SK-N-SH (cell line): ENCODE results near the gene CHAF1A. TPM values are rescaled to one million over a fixed set of nuclear protein-coding genes. Genes with fewer than 3 reads are reported as not detected.

ENCODE experiments used
- CTCF ChIA-PET: fragments of 300-600, 350-600 bp; formaldehyde crosslinking; extraction: SDS; loops from one replicate; lab custom pipeline; 2021; lab: Yijun Ruan, JAX
- POLR2A ChIA-PET: fragments of 350-600 bp; sonication (Branson Sonifier 250); formaldehyde crosslinking; extraction: SDS; loops from one replicate; lab custom pipeline; 2020; ENCODE audit warnings: antibody characterized with exemption, inconsistent platforms; lab: Yijun Ruan, JAX
- DNase-seq: peaks from one replicate; pipeline ENCODE4 v3.0.0; 2012
- H2AFZ ChIP-seq: fragments of 200-600 bp; sonication (generic); 2 replicates; pipeline ENCODE4 v1.8.1; 2016; ENCODE audit warnings: antibody characterized with exemption, mild to moderate bottlenecking, low read depth
- H3F3A ChIP-seq: fragments of 200-600 bp; sonication (generic); replicated peaks from 2 replicates; pipeline ENCODE3; 2016; ENCODE audit warnings: antibody characterized with exemption, mild to moderate bottlenecking; ENCODE audit not compliant: insufficient read depth
- H3K27ac ChIP-seq, 2 experiments: fragments of 200-500 bp in 1 of 2; fragments of 200-600 bp in 1 of 2; sonication (Bioruptor generic) in 1 of 2; sonication (generic), shearing (Covaris generic) in 1 of 2; 2 replicates each; pipeline versions ENCODE4 v1.5.1 to v1.6.1; 2014 to 2016; ENCODE audit warnings: low read depth in 2 of 2, inconsistent platforms in 1 of 2, low read length in 1 of 2, mild to moderate bottlenecking in 1 of 2, mixed read lengths in 1 of 2
- H3K27me3 ChIP-seq: fragments of 200-600 bp; sonication (generic), shearing (Covaris generic); 2 replicates; pipeline ENCODE4 v1.6.1; 2016; ENCODE audit warnings: mixed run types; ENCODE audit not compliant: insufficient read depth
- H3K36me3 ChIP-seq, 2 experiments: fragments of 200-500 bp in 1 of 2; fragments of 200-600 bp in 1 of 2; sonication (Bioruptor generic) in 1 of 2; sonication (generic) in 1 of 2; replicated peaks in 1 of 2; 2 replicates each; pipeline versions ENCODE3 to v1.5.1; 2014 to 2016; ENCODE audit warnings: low read length in 1 of 2, mild to moderate bottlenecking in 1 of 2; ENCODE audit not compliant: insufficient read depth in 2 of 2, control insufficient read depth in 1 of 2
- H3K4me1 ChIP-seq, 2 experiments: fragments of 200-500 bp in 1 of 2; fragments of 200-600 bp in 1 of 2; sonication (Bioruptor generic) in 1 of 2; sonication (generic), shearing (Covaris generic) in 1 of 2; 2 replicates each; pipeline versions ENCODE4 v1.5.1 to v1.6.1; 2014 to 2016; ENCODE audit warnings: low read depth in 1 of 2, low read length in 1 of 2, mixed run types in 1 of 2; ENCODE audit not compliant: insufficient read depth in 2 of 2, control insufficient read depth in 1 of 2
- H3K4me2 ChIP-seq: fragments of 200-600 bp; sonication (generic), shearing (Covaris generic); 2 replicates; pipeline ENCODE4 v1.6.1; 2017; ENCODE audit warnings: mixed run types
- H3K4me3 ChIP-seq, 2 experiments: fragments of 200-500 bp in 1 of 2; fragments of 200-600 bp in 1 of 2; sonication (Bioruptor generic) in 1 of 2; sonication (generic), shearing (Covaris generic) in 1 of 2; 2 replicates each; pipeline versions ENCODE4 v1.5.1 to v1.8.1; 2014 to 2016; ENCODE audit warnings: low read depth in 2 of 2, inconsistent platforms in 1 of 2, low read length in 1 of 2, mild to moderate bottlenecking in 1 of 2, mixed read lengths in 1 of 2, moderate library complexity in 1 of 2
- H3K79me2 ChIP-seq: fragments of 200-600 bp; sonication (generic); 2 replicates; pipeline ENCODE4 v1.8.1; 2017; ENCODE audit warnings: mild to moderate bottlenecking; ENCODE audit not compliant: insufficient read depth
- H3K9ac ChIP-seq: fragments of 200-600 bp; sonication (generic); 2 replicates; pipeline ENCODE4 v1.6.1; 2017; ENCODE audit warnings: mixed run types
- H3K9me2 ChIP-seq: fragments of 200-600 bp; sonication (generic); 2 replicates; pipeline ENCODE4 v1.6.1; 2017; ENCODE audit warnings: mixed run types
- H3K9me3 ChIP-seq: fragments of 200-600 bp; sonication (generic); 2 replicates; pipeline ENCODE4 v1.6.1; 2017; ENCODE audit warnings: mixed run types, mild to moderate bottlenecking, moderate library complexity
- H4K20me1 ChIP-seq: fragments of 200-600 bp; sonication (generic); 2 replicates; pipeline ENCODE4 v1.6.1; 2017; ENCODE audit warnings: mild to moderate bottlenecking, mixed run types; ENCODE audit not compliant: insufficient read depth
- CHD2 ChIP-seq: fragments of 150-350 bp; IDR thresholded peaks from 2 replicates; pipeline ENCODE4 v1.6.1; 2018; ENCODE audit warnings: low read length; ENCODE audit not compliant: partially characterized antibody
- ELF1 ChIP-seq: IDR thresholded peaks from 2 replicates; pipeline ENCODE4 v1.4.0; 2012
- EP300 ChIP-seq, 2 experiments: IDR thresholded peaks; 2 replicates each; pipeline versions ENCODE4 v1.4.0 to v1.6.1; 2012; ENCODE audit warnings: borderline replicate concordance in 1 of 2, low read depth in 1 of 2, low read length in 1 of 2
- EZH2phosphoT487 ChIP-seq: fragments of 200-600 bp; sonication (generic); IDR thresholded peaks from 2 replicates; pipeline ENCODE4 v1.6.1; 2017; ENCODE audit warnings: low read depth, mixed run types, mild to moderate bottlenecking, antibody characterized with exemption, moderate library complexity, borderline replicate concordance
- FOSL2 ChIP-seq: IDR thresholded peaks from 2 replicates; pipeline ENCODE4 v1.4.0; 2012; ENCODE audit warnings: low read depth, mild to moderate bottlenecking, moderate library complexity, borderline replicate concordance
- FOXM1 ChIP-seq: IDR thresholded peaks from 2 replicates; pipeline ENCODE4 v1.4.0; 2012; ENCODE audit warnings: low read depth, mild to moderate bottlenecking
- GABPA ChIP-seq: IDR thresholded peaks from 2 replicates; pipeline ENCODE4 v1.4.0; 2012; ENCODE audit warnings: low read depth, mild to moderate bottlenecking
- MEF2A ChIP-seq: IDR thresholded peaks from 2 replicates; pipeline ENCODE4 v1.4.0; 2012; ENCODE audit warnings: low read depth, borderline replicate concordance
- MXI1 ChIP-seq: IDR thresholded peaks from 2 replicates; pipeline ENCODE4 v1.6.1; 2012; ENCODE audit warnings: mild to moderate bottlenecking, low read depth, low read length, improper control_type of control experiment
- NFIC ChIP-seq: IDR thresholded peaks from 2 replicates; pipeline ENCODE4 v1.4.0; 2012; ENCODE audit warnings: borderline replicate concordance
- NRF1 ChIP-seq: IDR thresholded peaks from 2 replicates; pipeline ENCODE4 v1.6.1; 2012; ENCODE audit warnings: low read depth, mild to moderate bottlenecking, low read length
- POLR2AphosphoS5 ChIP-seq: IDR thresholded peaks from 2 replicates; pipeline ENCODE4 v1.6.1; 2012; ENCODE audit warnings: low read depth, low read length
- RCOR1 ChIP-seq: fragments of 150-350 bp; IDR thresholded peaks from 2 replicates; pipeline ENCODE4 v1.6.1; 2017; ENCODE audit warnings: antibody characterized with exemption, low read length
- RFX5 ChIP-seq: IDR thresholded peaks from 2 replicates; pipeline ENCODE4 v1.6.1; 2012; ENCODE audit warnings: mild to moderate bottlenecking, improper control_type of control experiment, low read length
- SMC3 ChIP-seq: IDR thresholded peaks from 2 replicates; pipeline ENCODE4 v1.6.1; 2012; ENCODE audit warnings: low read depth, low read length, improper control_type of control experiment
- TAF1 ChIP-seq: IDR thresholded peaks from 2 replicates; pipeline ENCODE4 v1.6.1; 2012; ENCODE audit warnings: low read depth, mild to moderate bottlenecking, low read length, moderate library complexity, borderline replicate concordance
- TCF12 ChIP-seq: IDR thresholded peaks from 2 replicates; pipeline ENCODE4 v1.4.0; 2012
- TEAD4 ChIP-seq: IDR thresholded peaks from 2 replicates; pipeline ENCODE4 v1.4.0; 2012; ENCODE audit warnings: mild to moderate bottlenecking, borderline replicate concordance; ENCODE audit not compliant: insufficient read depth
- WGBS: methylation state at CpG from one replicate; pipeline ENCODE4 v1.1.6; 2017; ENCODE audit warnings: low lambda C conversion rate; 5-methylcytosine and 5-hydroxymethylcytosine counted together
- polyA plus RNA-seq, 3 experiments: library from polyadenylated mRNA; depleted of rRNA; stranded (reverse); fragments of >200 nt; gene quantifications; 2 replicates each; pipeline ENCODE4 v1.2.3, GENCODE V29; 2012
- TF ChIP-seq, protein P1 (sequence below): IDR thresholded peaks from 2 replicates; pipeline ENCODE4; 2012
- TF ChIP-seq, protein P2 (sequence below): IDR thresholded peaks from 2 replicates; pipeline ENCODE4 v1.4.0; 2012; ENCODE audit warnings: low read depth

Gene CHAF1A
- polyA plus RNA-seq, 1 of the 3 experiments (the other 2 are of a cell fraction), result 18.0 TPM

DNA sequence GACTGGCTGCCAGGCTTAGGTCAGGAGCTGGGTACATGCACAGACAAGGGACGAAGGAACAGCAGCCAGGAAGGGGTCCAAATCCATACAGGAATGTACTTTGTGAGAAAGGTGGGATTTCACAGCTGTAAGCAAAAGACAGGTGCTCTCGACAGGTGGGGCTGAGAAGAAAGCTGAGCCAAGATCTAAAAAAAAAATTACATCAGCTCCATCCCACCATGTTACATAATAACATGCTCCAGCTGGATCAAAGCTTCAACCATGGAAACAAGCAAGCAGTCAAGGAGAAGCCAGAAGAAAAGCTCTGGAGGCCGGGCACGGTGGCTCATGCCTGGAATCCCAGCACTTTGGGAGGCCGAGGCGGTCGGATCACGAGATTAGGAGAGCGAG lies 47.2 kb downstream of the CHAF1A start:
- over 99% methylated on average over 9 of the region's 9 CpGs for WGBS
- TF ChIP-seq, protein P1, sequence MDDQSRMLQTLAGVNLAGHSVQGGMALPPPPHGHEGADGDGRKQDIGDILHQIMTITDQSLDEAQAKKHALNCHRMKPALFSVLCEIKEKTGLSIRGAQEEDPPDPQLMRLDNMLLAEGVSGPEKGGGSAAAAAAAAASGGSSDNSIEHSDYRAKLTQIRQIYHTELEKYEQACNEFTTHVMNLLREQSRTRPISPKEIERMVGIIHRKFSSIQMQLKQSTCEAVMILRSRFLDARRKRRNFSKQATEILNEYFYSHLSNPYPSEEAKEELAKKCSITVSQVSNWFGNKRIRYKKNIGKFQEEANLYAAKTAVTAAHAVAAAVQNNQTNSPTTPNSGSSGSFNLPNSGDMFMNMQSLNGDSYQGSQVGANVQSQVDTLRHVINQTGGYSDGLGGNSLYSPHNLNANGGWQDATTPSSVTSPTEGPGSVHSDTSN, result no peak
- TF ChIP-seq, protein P2, sequence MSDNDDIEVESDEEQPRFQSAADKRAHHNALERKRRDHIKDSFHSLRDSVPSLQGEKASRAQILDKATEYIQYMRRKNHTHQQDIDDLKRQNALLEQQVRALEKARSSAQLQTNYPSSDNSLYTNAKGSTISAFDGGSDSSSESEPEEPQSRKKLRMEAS, result no peak
- TF ChIP-seq CHD2 (no peak), GABPA (no peak), TCF12 (no peak), SMC3 (no peak), EZH2phosphoT487 (no peak)

DNA sequence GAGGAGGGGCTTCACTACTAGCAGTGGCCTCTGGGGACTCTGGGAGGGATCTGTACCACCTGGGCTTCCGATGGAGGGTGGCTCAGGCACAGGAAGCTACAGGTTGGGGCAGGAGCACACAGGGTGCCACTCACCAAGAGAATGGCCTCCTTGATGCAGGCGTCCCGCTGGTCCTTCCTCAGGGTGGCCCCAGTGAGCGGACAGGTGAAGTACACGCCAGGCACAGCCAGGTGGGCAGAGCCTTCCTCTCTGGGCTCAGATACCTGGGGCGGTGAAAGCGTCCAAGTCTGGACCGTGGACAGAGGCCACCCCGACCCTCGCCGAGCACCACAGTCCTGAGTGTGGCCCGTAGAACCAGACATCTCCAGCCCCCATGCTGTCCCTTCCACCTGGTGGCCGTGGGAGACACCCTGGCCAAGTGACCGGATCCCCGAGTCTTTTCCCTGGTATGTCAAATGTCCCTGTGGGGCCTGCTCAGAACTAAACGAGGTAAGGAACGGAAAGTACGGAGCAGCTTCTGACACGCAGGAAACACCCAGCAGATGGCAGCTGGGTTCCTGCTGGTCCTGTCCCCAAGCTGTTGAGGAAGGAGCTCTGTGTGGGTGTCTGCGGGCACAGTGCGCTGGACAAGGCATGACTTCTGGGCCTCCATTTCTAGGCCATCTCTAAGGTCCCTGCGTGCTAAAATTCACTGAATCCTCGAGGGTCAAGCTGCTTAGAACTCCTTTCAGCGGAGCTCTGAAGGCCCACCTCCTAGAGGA lies 50.0 kb downstream of the CHAF1A start:
- 93% methylated on average over 12 of the region's 24 CpGs for WGBS
- Histone ChIP-seq H3F3A (peaks cover 9% of the 10 kb centered on the region), H3K27me3 (no peaks in the 10 kb centered on the region), H3K4me3 (no peak overlapping the region), H3K9me3 (no peaks in the 10 kb centered on the region), H3K4me2 (no peak overlapping the region), H4K20me1 (peaks cover 20% of the 10 kb centered on the region; the same call in 1 of the 2 replicates), H3K27ac (no peak overlapping the region), H3K79me2 (peaks cover 32% of the 10 kb centered on the region), H3K9me2 (no peaks in the 10 kb centered on the region), H3K36me3 (peaks cover 13 to 46% of the 10 kb centered on the region in 2 experiments), H2AFZ (no peak overlapping the region), H3K4me1 (peaks cover 6 to 13% of the 10 kb centered on the region in 2 experiments; a peak in 2 of 4 replicates), H3K9ac (no peak overlapping the region)
- CTCF ChIA-PET, result no interaction called here
- POLR2A ChIA-PET, result no interaction called here
- TF ChIP-seq CHD2, result no peak
- TF ChIP-seq, protein P2, result no peak
- no peak for TF ChIP-seq EP300 (IDR thresholded peaks at IDR 0.05; ENCODE audit: borderline replicate concordance in 1 of 2, low read depth in 1 of 2, low read length in 1 of 2)
- no peak for TF ChIP-seq NFIC
- no peak for TF ChIP-seq NRF1
- no peak for TF ChIP-seq ELF1
- no peak for TF ChIP-seq TCF12
- TF ChIP-seq TEAD4, result no peak
- TF ChIP-seq FOXM1, result no peak
- no peak for TF ChIP-seq SMC3
- no peak for TF ChIP-seq RCOR1
- no peak for TF ChIP-seq MXI1
- TF ChIP-seq TAF1, result no peak
- TF ChIP-seq POLR2AphosphoS5, result no peak
- TF ChIP-seq FOSL2, result no peak
- no peak for TF ChIP-seq MEF2A
- no peak for TF ChIP-seq RFX5
- peak; percentile 33 for DNase-seq

More for the DNA sequence above, 47.2 kb downstream of the CHAF1A start:
- H3K9ac ChIP-seq, result no peak overlapping the region
- ChIA-PET CTCF (interaction anchor here (0.6 kb wide), 1 partner anchor 194 kb away, joined by 3 read pairs; no protein-coding TSS in a partner anchor), POLR2A (interaction anchor here (0.9 kb wide), 1 partner anchor 107 kb away, joined by 3 read pairs; no protein-coding TSS in a partner anchor)
- peaks cover 6% of the 10 kb centered on the region; the same call in 1 of the 2 replicates for H4K20me1 ChIP-seq
- no peaks in the 10 kb centered on the region for H3K4me1 ChIP-seq
- peaks cover 6% of the 10 kb centered on the region for H3F3A ChIP-seq
- H3K36me3 ChIP-seq, result peaks cover 12 to 73% of the 10 kb centered on the region in 2 experiments
- no peak overlapping the region for H3K4me3 ChIP-seq
- H3K9me3 ChIP-seq, result no peaks in the 10 kb centered on the region
- H3K79me2 ChIP-seq, result peaks cover 8% of the 10 kb centered on the region
- H3K27ac ChIP-seq, result no peak overlapping the region
- H3K4me2 ChIP-seq, result no peak overlapping the region
- no peak for DNase-seq
- H2AFZ ChIP-seq, result no peak overlapping the region
- H3K27me3 ChIP-seq, result no peaks in the 10 kb centered on the region
- no peaks in the 10 kb centered on the region for H3K9me2 ChIP-seq
